HG03439 (cell line): Measurements from ENCODE around the gene OR52E8.

Source experiments
- ATAC-seq: cut with Tn5 transposase; IDR thresholded peaks from one replicate; pipeline ENCODE4 v1.9.1; 2021; ENCODE audit warnings: mild to moderate bottlenecking, moderate library complexity; ENCODE audit not compliant: unreplicated experiment

Gene OR52E8

GRCh38 chr11:5808500-5809121, 48.9 kb downstream of the OR52E8 start, which contains the start of gene OR52N2:
Gene OR52N2 (plus strand): TSS chr11:5808924. CDS start chr11:5820336, 11,412 bp downstream.
- peak; percentile 94 for ATAC-seq

GRCh38 chr11:5807580-5807979, 49.9 kb downstream of the OR52E8 start:
- ATAC-seq = no peak
